ENCODE measurements around the gene DMPK.

- TF ChIP-seq, protein P1, sequence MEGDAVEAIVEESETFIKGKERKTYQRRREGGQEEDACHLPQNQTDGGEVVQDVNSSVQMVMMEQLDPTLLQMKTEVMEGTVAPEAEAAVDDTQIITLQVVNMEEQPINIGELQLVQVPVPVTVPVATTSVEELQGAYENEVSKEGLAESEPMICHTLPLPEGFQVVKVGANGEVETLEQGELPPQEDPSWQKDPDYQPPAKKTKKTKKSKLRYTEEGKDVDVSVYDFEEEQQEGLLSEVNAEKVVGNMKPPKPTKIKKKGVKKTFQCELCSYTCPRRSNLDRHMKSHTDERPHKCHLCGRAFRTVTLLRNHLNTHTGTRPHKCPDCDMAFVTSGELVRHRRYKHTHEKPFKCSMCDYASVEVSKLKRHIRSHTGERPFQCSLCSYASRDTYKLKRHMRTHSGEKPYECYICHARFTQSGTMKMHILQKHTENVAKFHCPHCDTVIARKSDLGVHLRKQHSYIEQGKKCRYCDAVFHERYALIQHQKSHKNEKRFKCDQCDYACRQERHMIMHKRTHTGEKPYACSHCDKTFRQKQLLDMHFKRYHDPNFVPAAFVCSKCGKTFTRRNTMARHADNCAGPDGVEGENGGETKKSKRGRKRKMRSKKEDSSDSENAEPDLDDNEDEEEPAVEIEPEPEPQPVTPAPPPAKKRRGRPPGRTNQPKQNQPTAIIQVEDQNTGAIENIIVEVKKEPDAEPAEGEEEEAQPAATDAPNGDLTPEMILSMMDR (IDR thresholded peaks at IDR 0.05): no peak
- TF ChIP-seq POLR2A (IDR thresholded peaks at IDR 0.05): no peak
- no peak for TF ChIP-seq EP300 (IDR thresholded peaks at IDR 0.05)
These were observed 46.7 kb upstream of the DMPK start for GRCh38 chr19:45828945-45829344.
